Posterior cingulate gyrus (tissue), 11 donors: ENCODE results near the gene MIOX.

Experiments used
- DNase-seq, 10 donors: peaks; one replicate each; pipeline versions ENCODE4 v3.0.0 to v3.0.0-alpha.2; 2020 to 2021; ENCODE audit warnings: mixed read lengths in 3 of 10
- intact Hi-C: fragments of 100-400 bp; cut with DNase I; formaldehyde crosslinking; loops from one replicate; pipeline ENCODE4 v1.15.1; 2023

Gene MIOX

GRCh38 chr22:50486561-50487289 is at the start of gene MIOX:
Gene MIOX, plus strand, starts transcription at chr22:50486859. Its CDS starts 39 bp downstream, at chr22:50486898.
- intact Hi-C loops: no loop called here
- DNase-seq: peak in 1 of 10 donors; percentile 79

- intact Hi-C loops: no loop called here
- peak in 2 of 10 donors; percentile 52 to 66 for DNase-seq
These were observed 49.0 kb upstream of the MIOX start for GRCh38 chr22:50437511-50438304.

- peak in 2 of 10 donors; percentile 59 to 81 for DNase-seq
- intact Hi-C loops: no loop called here
These were observed 48.1 kb upstream of the MIOX start for GRCh38 chr22:50438305-50439275.

- peak in 1 of 10 donors; percentile 75 for DNase-seq
These were observed 47.3 kb upstream of the MIOX start for GRCh38 chr22:50439314-50439870.

GRCh38 chr22:50439871-50440331 is 46.8 kb upstream of the MIOX start:
- intact Hi-C loops: no loop called here
- no peak for DNase-seq

More at GRCh38 chr22:50439314-50439870, 47.3 kb upstream of the MIOX start:
- intact Hi-C loops: no loop called here

GRCh38 chr22:50440544-50441249 is 46.0 kb upstream of the MIOX start:
- peak in 2 of 10 donors; percentile 6 to 82 for DNase-seq
- intact Hi-C loops: no loop called here

GRCh38 chr22:50441428-50441993 is 45.1 kb upstream of the MIOX start:
- intact Hi-C loops: no loop called here
- DNase-seq: peak in 1 of 10 donors; percentile 77

- DNase-seq: peak in 1 of 10 donors; percentile 75
- intact Hi-C loops: no loop called here
These were observed 43.5 kb upstream of the MIOX start for GRCh38 chr22:50443197-50443596.

- intact Hi-C loops: no loop called here
- DNase-seq: peak in 1 of 10 donors; percentile 86
These were observed 42.6 kb upstream of the MIOX start for GRCh38 chr22:50443801-50444625.

- peak in 1 of 10 donors; percentile 62 for DNase-seq
These were observed 42.0 kb upstream of the MIOX start for GRCh38 chr22:50444663-50445062.

GRCh38 chr22:50445071-50445879 is 41.4 kb upstream of the MIOX start:
- intact Hi-C loops: no loop called here
- peak in 1 of 10 donors; percentile 86 for DNase-seq

More at GRCh38 chr22:50444663-50445062, 42.0 kb upstream of the MIOX start:
- intact Hi-C loops: no loop called here

- no peak for DNase-seq
- intact Hi-C loops: no loop called here
These were observed 40.6 kb upstream of the MIOX start for GRCh38 chr22:50445880-50446707.

- intact Hi-C loops: no loop called here
- no peak for DNase-seq
These were observed 39.7 kb upstream of the MIOX start for GRCh38 chr22:50446708-50447575.

GRCh38 chr22:50447576-50448551 is 38.8 kb upstream of the MIOX start:
- intact Hi-C loops: no loop called here

More at GRCh38 chr22:50447576-50448551, 38.8 kb upstream of the MIOX start:
- DNase-seq: peak in 1 of 10 donors; percentile 77
